ENCODE measurements around the gene DLG2.

- TF ChIP-seq CTCF (IDR thresholded peaks at IDR 0.05; ENCODE audit: insufficient read depth, low read depth, low read length): no peak
- no peak for TF ChIP-seq EZH2 (IDR thresholded peaks at IDR 0.05; ENCODE audit: insufficient read depth, low read length)
Observed at GRCh38 chr11:85236211-85236610, 390.9 kb downstream of the DLG2 start.
